Gastrocnemius medialis (tissue), 4 donors: ENCODE data around the gene ATXN10. TPM values are rescaled to one million over a fixed set of nuclear protein-coding genes. Genes with fewer than 3 reads are reported as not detected.

Experiments
- ATAC-seq, 2 donors: fragments of 150-250 bp; one replicate each; pipeline ENCODE4 v1.9.1; 2016
- DNase-seq, 2 donors: peaks; one replicate each; pipeline ENCODE4 v3.0.0-alpha.2; 2019
- H3K27ac ChIP-seq, 4 donors: fragments of 200-600 bp; sonication (generic); 1 replicate in 1 of 4; 2 replicates in 3 of 4; pipeline ENCODE4 v1.5.1; 2016 to 2018; ENCODE audit warnings: mild to moderate bottlenecking in 2 of 4, moderate library complexity in 1 of 4
- H3K27me3 ChIP-seq, 3 donors: fragments of 200-600 bp; sonication (generic) in 2 of 3; 1 replicate in 1 of 3; 2 replicates in 2 of 3; pipeline versions ENCODE4 v1.5.1 to v1.6.0; 2016 to 2019; ENCODE audit warnings: mild to moderate bottlenecking in 1 of 3, moderate library complexity in 1 of 3
- H3K36me3 ChIP-seq, 2 donors: fragments of 200-600 bp; sonication (generic) in 1 of 2; one replicate each; pipeline ENCODE4 v1.5.1; 2017 to 2018
- H3K4me1 ChIP-seq, 2 donors: fragments of 200-600 bp; sonication (generic) in 1 of 2; one replicate each; pipeline ENCODE4 v1.5.1; 2016 to 2017; ENCODE audit warnings: mild to moderate bottlenecking in 2 of 2
- H3K4me3 ChIP-seq, 4 donors: fragments of 200-600 bp; sonication (generic) in 3 of 4; 1 replicate in 1 of 4; 2 replicates in 3 of 4; pipeline ENCODE4 v1.5.1; 2016 to 2019; ENCODE audit warnings: mild to moderate bottlenecking in 2 of 4
- H3K9me3 ChIP-seq, 3 donors: fragments of 200-600 bp; sonication (generic) in 2 of 3; 1 replicate in 1 of 3; 2 replicates in 2 of 3; pipeline ENCODE4 v1.5.1; 2016 to 2019
- CTCF ChIP-seq, 5 experiments: fragments of 450-650 bp in 3 of 5; fragments of 200-600 bp in 2 of 5; sonication (generic) in 2 of 5; IDR thresholded peaks in 4 of 5; conservative IDR thresholded peaks in 1 of 5; 1 replicate in 4 of 5; 2 replicates in 1 of 5; pipeline ENCODE4 v1.5.1; 2016 to 2019; ENCODE audit warnings: antibody characterized with exemption in 5 of 5, mild to moderate bottlenecking in 3 of 5, moderate library complexity in 3 of 5
- POLR2A ChIP-seq, 2 donors: fragments of 450-650 bp; IDR thresholded peaks; one replicate each; pipeline ENCODE4 v1.6.1; 2017; ENCODE audit warnings: antibody characterized with exemption in 2 of 2, mild to moderate bottlenecking in 2 of 2, moderate library complexity in 2 of 2
- in situ Hi-C, 4 donors: fragments of 200-750 bp; cut with MboI; loops; one replicate each; pipeline versions ENCODE4 v1.15.0 to v1.8.0; 2017; ENCODE audit warnings: low sequenced_read_pairs in 4 of 4
- intact Hi-C: fragments of 100-400 bp; cut with DNase I; formaldehyde crosslinking; loops from one replicate; pipeline ENCODE4 v1.15.1; 2023; ENCODE audit warnings: low total_unique reads
- total RNA-seq, 4 donors: library from RNA; depleted of rRNA; stranded (reverse); fragments of >200 nt; gene quantifications; one replicate each; pipeline versions ENCODE4 v1.1.0 to v1.2.3, GENCODE V29; 2016

The ATXN10 gene
- total RNA-seq, 4 donors from 2014 or later: 52.9 to 98.9 (median 78.5) TPM

- DNase-seq (no peak), ATAC-seq (peak; percentile 59 to 69)
- no peak overlapping the region for H3K4me3 ChIP-seq
- intact Hi-C loops: no loop called here
- TF ChIP-seq POLR2A (IDR thresholded peaks at IDR 0.05) (no peak), CTCF (IDR thresholded peaks at IDR 0.05 in 4 of 5, conservative IDR thresholded peaks at IDR 0.05 in 1 of 5) (no peak)
- no peaks in the 10 kb centered on the region for H3K36me3 ChIP-seq
- H3K27me3 ChIP-seq: no peaks in the 10 kb centered on the region
- H3K4me1 ChIP-seq: peaks cover 35 to 42% of the 10 kb centered on the region in 2 donors
- in situ Hi-C loops: no loop called here
- no peak overlapping the region for H3K27ac ChIP-seq
- no peaks in the 10 kb centered on the region for H3K9me3 ChIP-seq
These were observed 102.5 kb downstream of the ATXN10 start for GRCh38 chr22:45774001-45774670.

- TF ChIP-seq POLR2A (IDR thresholded peaks at IDR 0.05): no peak
- in situ Hi-C loops: no loop called here
- no peak for DNase-seq
- ATAC-seq: no peak
- intact Hi-C loops: no loop called here
- H3K4me3 ChIP-seq: no peak overlapping the region
- H3K36me3 ChIP-seq: no peaks in the 10 kb centered on the region
- no peak overlapping the region for H3K27ac ChIP-seq
- peaks cover 27 to 34% of the 10 kb centered on the region in 2 donors for H3K4me1 ChIP-seq
- H3K27me3 ChIP-seq: no peaks in the 10 kb centered on the region
- no peaks in the 10 kb centered on the region for H3K9me3 ChIP-seq
These were observed 103.4 kb downstream of the ATXN10 start for GRCh38 chr22:45775062-45775461.

GRCh38 chr22:45775569-45776312 lies 104.1 kb downstream of the ATXN10 start:
- Histone ChIP-seq H3K4me3 (no peak overlapping the region), H3K27me3 (no peaks in the 10 kb centered on the region), H3K4me1 (peaks cover 21 to 27% of the 10 kb centered on the region in 2 donors), H3K27ac (no peak overlapping the region), H3K36me3 (no peaks in the 10 kb centered on the region), H3K9me3 (no peaks in the 10 kb centered on the region)
- no peak for ATAC-seq
- no peak for DNase-seq
- intact Hi-C loops (no loop called here), in situ Hi-C loops (no loop called here)
- TF ChIP-seq POLR2A (IDR thresholded peaks at IDR 0.05): no peak
- no peak for TF ChIP-seq CTCF (IDR thresholded peaks at IDR 0.05 in 4 of 5, conservative IDR thresholded peaks at IDR 0.05 in 1 of 5)

GRCh38 chr22:45776313-45776585 lies 104.6 kb downstream of the ATXN10 start:
- no peaks in the 10 kb centered on the region for H3K9me3 ChIP-seq
- in situ Hi-C loops: no loop called here
- H3K4me3 ChIP-seq: no peak overlapping the region
- H3K27me3 ChIP-seq: no peaks in the 10 kb centered on the region
- no peak overlapping the region for H3K27ac ChIP-seq
- ATAC-seq (no peak), DNase-seq (no peak)
- no peaks in the 10 kb centered on the region for H3K36me3 ChIP-seq
- intact Hi-C loops: no loop called here
- H3K4me1 ChIP-seq: peaks cover 20 to 26% of the 10 kb centered on the region in 2 donors
- TF ChIP-seq CTCF (IDR thresholded peaks at IDR 0.05 in 4 of 5, conservative IDR thresholded peaks at IDR 0.05 in 1 of 5) (no peak), POLR2A (IDR thresholded peaks at IDR 0.05) (no peak)

- in situ Hi-C loops (no loop called here), intact Hi-C loops (no loop called here)
- ATAC-seq: no peak
- H3K9me3 ChIP-seq: no peaks in the 10 kb centered on the region
- H3K4me3 ChIP-seq: no peak overlapping the region
- no peak for DNase-seq
- no peaks in the 10 kb centered on the region for H3K27me3 ChIP-seq
- peaks cover 18 to 20% of the 10 kb centered on the region in 2 donors for H3K4me1 ChIP-seq
- no peaks in the 10 kb centered on the region for H3K36me3 ChIP-seq
- H3K27ac ChIP-seq: no peak overlapping the region
- TF ChIP-seq CTCF (IDR thresholded peaks at IDR 0.05 in 4 of 5, conservative IDR thresholded peaks at IDR 0.05 in 1 of 5): no peak
- no peak for TF ChIP-seq POLR2A (IDR thresholded peaks at IDR 0.05)
These were observed 105.6 kb downstream of the ATXN10 start for GRCh38 chr22:45777046-45777851.
